Loucy (cell line): ENCODE data around the gene ISX.
"Not testable (repeated sequence)": the region's sequence is repeated elsewhere in the genome, so short reads cannot be mapped to it uniquely, and the experiment has no call there.

Experiments
- H2AFZ ChIP-seq: fragments of 200-600 bp; sonication (generic); 2 replicates; pipeline ENCODE4 v1.6.0; 2016; ENCODE audit warnings: antibody characterized with exemption, mild to moderate bottlenecking, low read length, moderate library complexity
- H3F3A ChIP-seq: fragments of 200-600 bp; 2 replicates; pipeline ENCODE4 v1.6.0; 2016; ENCODE audit warnings: antibody characterized with exemption, low read depth, mild to moderate bottlenecking
- H3K27me3 ChIP-seq: fragments of 200-600 bp; sonication (generic); 2 replicates; pipeline ENCODE4 v1.6.1; 2014; ENCODE audit warnings: low read length, mild to moderate bottlenecking; ENCODE audit not compliant: insufficient read depth, poor library complexity, severe bottlenecking
- H3K36me3 ChIP-seq: fragments of 200-600 bp; sonication (generic); 2 replicates; pipeline ENCODE4 v1.6.1; 2016; ENCODE audit warnings: low read length; ENCODE audit not compliant: insufficient read depth
- H3K4me1 ChIP-seq: fragments of 200-600 bp; sonication (generic); 2 replicates; pipeline ENCODE4 v1.5.1; 2014; ENCODE audit warnings: low read length, mild to moderate bottlenecking; ENCODE audit not compliant: insufficient read depth, poor library complexity, severe bottlenecking
- H3K4me2 ChIP-seq: fragments of 200-600 bp; sonication (generic); 2 replicates; pipeline ENCODE4 v1.6.0; 2014; ENCODE audit warnings: antibody characterized with exemption, low read length, low read depth, mild to moderate bottlenecking; ENCODE audit not compliant: poor library complexity, severe bottlenecking
- H3K4me3 ChIP-seq: fragments of 200-600 bp; sonication (generic); 2 replicates; pipeline ENCODE4 v1.5.1; 2014; ENCODE audit warnings: low read length, mild to moderate bottlenecking, mixed read lengths; ENCODE audit not compliant: poor library complexity, severe bottlenecking
- H3K79me2 ChIP-seq: fragments of 200-600 bp; sonication (generic); 2 replicates; pipeline ENCODE4 v1.6.1; 2014; ENCODE audit warnings: low read length; ENCODE audit not compliant: insufficient read depth
- H3K9ac ChIP-seq: fragments of 200-600 bp; sonication (generic); 2 replicates; pipeline ENCODE4 v1.6.0; 2014; ENCODE audit warnings: mild to moderate bottlenecking, low read depth, low read length, moderate library complexity; ENCODE audit not compliant: poor library complexity, severe bottlenecking
- H3K9me2 ChIP-seq: fragments of 200-600 bp; sonication (generic); replicated peaks from 2 replicates; pipeline ENCODE4 v1.6.1; 2016; ENCODE audit warnings: low read depth, low read length, mixed read lengths
- H3K9me3 ChIP-seq: fragments of 200-600 bp; sonication (generic); 2 replicates; pipeline ENCODE4 v1.6.1; 2014; ENCODE audit warnings: mild to moderate bottlenecking, antibody characterized with exemption, low read length, low read depth; ENCODE audit not compliant: insufficient read depth
- H4K20me1 ChIP-seq: fragments of 200-600 bp; sonication (generic); 2 replicates; pipeline ENCODE4 v1.6.0; 2014; ENCODE audit warnings: antibody characterized with exemption, low read length, mild to moderate bottlenecking; ENCODE audit not compliant: insufficient read depth, poor library complexity, severe bottlenecking
- EZH2phosphoT487 ChIP-seq: fragments of 200-600 bp; IDR thresholded peaks from 2 replicates; pipeline ENCODE4 v1.6.1; 2018; ENCODE audit warnings: antibody characterized with exemption, mild to moderate bottlenecking, moderate library complexity, borderline replicate concordance
- TF ChIP-seq, protein P1 (sequence below): fragments of 200-600 bp; sonication (generic); conservative IDR thresholded peaks from 2 replicates; pipeline ENCODE4 v1.5.1; 2014; ENCODE audit warnings: mild to moderate bottlenecking, antibody characterized with exemption, low read length

ISX gene

DNA sequence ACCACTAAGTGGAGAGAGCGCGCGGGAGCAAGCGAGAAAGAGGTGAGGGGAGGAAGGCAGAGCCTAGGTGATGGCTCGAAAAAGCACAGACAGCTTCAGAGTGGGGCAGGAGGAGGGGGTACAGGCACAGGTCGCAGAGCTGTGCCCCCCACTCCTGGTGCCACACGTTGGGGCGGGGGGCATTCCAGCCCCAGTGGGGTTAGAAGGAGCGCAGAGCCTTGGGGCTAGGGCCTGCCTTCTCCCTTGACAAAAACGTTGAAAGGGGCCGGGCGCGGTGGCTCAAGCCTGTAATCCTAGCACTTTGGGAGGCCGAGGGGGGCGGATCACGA lies 41.6 kb upstream of the ISX start:
- no peaks in the 10 kb centered on the region for H3K9me2 ChIP-seq
- no peaks in the 10 kb centered on the region for H4K20me1 ChIP-seq
- H3K4me2 ChIP-seq = no peak overlapping the region
- no peaks in the 10 kb centered on the region for H3K36me3 ChIP-seq
- no peak for TF ChIP-seq EZH2phosphoT487
- TF ChIP-seq, protein P1, sequence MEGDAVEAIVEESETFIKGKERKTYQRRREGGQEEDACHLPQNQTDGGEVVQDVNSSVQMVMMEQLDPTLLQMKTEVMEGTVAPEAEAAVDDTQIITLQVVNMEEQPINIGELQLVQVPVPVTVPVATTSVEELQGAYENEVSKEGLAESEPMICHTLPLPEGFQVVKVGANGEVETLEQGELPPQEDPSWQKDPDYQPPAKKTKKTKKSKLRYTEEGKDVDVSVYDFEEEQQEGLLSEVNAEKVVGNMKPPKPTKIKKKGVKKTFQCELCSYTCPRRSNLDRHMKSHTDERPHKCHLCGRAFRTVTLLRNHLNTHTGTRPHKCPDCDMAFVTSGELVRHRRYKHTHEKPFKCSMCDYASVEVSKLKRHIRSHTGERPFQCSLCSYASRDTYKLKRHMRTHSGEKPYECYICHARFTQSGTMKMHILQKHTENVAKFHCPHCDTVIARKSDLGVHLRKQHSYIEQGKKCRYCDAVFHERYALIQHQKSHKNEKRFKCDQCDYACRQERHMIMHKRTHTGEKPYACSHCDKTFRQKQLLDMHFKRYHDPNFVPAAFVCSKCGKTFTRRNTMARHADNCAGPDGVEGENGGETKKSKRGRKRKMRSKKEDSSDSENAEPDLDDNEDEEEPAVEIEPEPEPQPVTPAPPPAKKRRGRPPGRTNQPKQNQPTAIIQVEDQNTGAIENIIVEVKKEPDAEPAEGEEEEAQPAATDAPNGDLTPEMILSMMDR = no peak; the same call in 1 of the 2 replicates
- no peaks in the 10 kb centered on the region for H3K79me2 ChIP-seq
- no peaks in the 10 kb centered on the region for H3K27me3 ChIP-seq
- H3K4me3 ChIP-seq = no peak overlapping the region
- no peaks in the 10 kb centered on the region for H3K4me1 ChIP-seq
- H3F3A ChIP-seq = no peaks in the 10 kb centered on the region
- no peak overlapping the region for H3K9ac ChIP-seq
- H3K9me3 ChIP-seq = no peaks in the 10 kb centered on the region; the same call in 1 of the 2 replicates
- no peak overlapping the region for H2AFZ ChIP-seq

DNA sequence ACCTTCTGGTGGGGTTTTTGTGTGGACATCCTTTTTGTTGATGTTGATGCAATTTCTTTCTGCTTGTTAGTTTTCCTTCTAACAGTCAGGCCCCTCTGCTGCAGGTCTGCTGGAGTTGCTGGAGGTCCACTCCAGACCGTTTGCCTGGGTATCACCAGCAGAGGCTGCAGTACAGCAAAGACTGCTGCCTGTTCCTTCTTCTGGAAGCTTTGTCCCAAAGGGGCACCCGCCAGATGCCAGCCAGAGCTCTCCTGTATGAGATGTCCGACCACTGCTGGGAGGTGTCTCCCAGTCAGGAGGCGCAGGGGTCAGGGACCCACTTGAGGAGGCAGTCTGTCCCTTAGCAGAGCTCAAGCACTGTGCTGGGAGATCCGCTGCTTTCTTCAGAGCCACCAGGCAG lies 35.8 kb upstream of the ISX start:
- H4K20me1 ChIP-seq, H3F3A ChIP-seq, H3K4me3 ChIP-seq, H3K9ac ChIP-seq, H3K79me2 ChIP-seq, H3K9me3 ChIP-seq, H3K36me3 ChIP-seq, H3K4me1 ChIP-seq, H3K9me2 ChIP-seq, H3K27me3 ChIP-seq, H2AFZ ChIP-seq, H3K4me2 ChIP-seq: not testable (repeated sequence)

DNA sequence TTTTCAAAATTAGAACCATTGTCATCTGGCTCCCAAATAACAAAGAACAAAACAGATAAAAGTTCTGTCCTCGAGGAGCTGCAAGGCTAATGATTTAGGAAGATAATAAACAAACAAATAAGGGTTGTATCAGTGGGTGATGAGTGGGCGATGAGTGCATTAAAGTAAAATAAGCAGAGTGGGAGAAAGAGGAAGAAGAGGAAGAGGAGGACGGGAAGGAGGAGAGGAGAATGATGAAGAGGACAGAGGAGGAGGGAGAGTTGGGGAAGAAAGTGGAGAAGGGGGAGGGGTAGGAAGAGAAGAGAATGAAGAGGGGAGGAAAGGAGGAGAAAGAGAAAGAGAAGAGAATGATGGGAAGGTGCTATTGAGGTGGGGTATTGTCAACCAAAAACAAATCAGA lies 33.4 kb upstream of the ISX start:
- H3K4me1 ChIP-seq = no peaks in the 10 kb centered on the region
- H3K27me3 ChIP-seq = no peaks in the 10 kb centered on the region
- no peaks in the 10 kb centered on the region for H3K9me2 ChIP-seq
- H3K9me3 ChIP-seq = no peaks in the 10 kb centered on the region
- TF ChIP-seq, protein P1 = no peak
- no peak for TF ChIP-seq EZH2phosphoT487
- H3K79me2 ChIP-seq = no peaks in the 10 kb centered on the region
- no peak overlapping the region for H3K4me2 ChIP-seq
- no peak overlapping the region for H2AFZ ChIP-seq
- no peak overlapping the region for H3K4me3 ChIP-seq
- no peaks in the 10 kb centered on the region for H4K20me1 ChIP-seq
- no peak overlapping the region for H3K9ac ChIP-seq
- no peaks in the 10 kb centered on the region for H3F3A ChIP-seq
- no peaks in the 10 kb centered on the region for H3K36me3 ChIP-seq

DNA sequence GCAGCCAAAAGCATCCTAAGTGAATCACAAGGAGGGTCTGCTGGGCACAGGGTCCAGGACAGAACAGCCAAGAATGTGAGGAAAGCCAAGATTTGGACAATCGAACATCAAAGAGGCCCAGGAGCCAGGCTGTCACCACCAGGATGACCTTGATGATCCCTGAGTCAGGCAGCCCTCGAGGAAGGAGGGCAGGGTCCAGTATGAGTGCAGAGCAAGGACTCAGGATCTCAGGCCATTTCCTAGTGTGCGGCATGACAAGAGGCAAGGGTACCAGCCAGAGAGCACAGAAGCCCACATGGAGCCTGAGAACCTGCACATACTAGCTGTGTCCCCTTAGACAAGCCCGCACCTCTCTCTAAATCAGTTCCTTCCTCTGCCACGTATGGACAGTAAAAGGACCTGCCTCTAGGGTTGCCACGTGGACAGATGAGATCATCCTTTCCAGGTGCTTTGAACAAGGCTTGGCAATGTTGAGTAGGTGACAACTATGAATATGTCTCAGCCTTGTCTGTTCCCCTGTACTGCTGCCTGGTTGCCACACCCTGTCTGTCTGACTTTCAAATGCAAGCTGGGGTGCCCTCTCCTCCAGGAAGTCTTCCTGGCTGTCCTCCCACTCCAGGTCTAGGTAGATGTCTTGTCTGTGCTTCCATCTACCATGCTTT lies 32.2 kb upstream of the ISX start:
- TF ChIP-seq, protein P1 = no peak
- no peak for TF ChIP-seq EZH2phosphoT487
- H3K36me3 ChIP-seq = no peaks in the 10 kb centered on the region
- no peaks in the 10 kb centered on the region for H3K79me2 ChIP-seq
- H3K27me3 ChIP-seq = no peaks in the 10 kb centered on the region
- no peaks in the 10 kb centered on the region for H3K9me2 ChIP-seq
- H3F3A ChIP-seq = no peaks in the 10 kb centered on the region
- H3K9me3 ChIP-seq = no peaks in the 10 kb centered on the region
- H3K4me2 ChIP-seq = no peak overlapping the region
- H3K4me1 ChIP-seq = no peaks in the 10 kb centered on the region
- no peak overlapping the region for H3K4me3 ChIP-seq
- H3K9ac ChIP-seq = no peak overlapping the region
- no peaks in the 10 kb centered on the region for H4K20me1 ChIP-seq
- no peak overlapping the region for H2AFZ ChIP-seq
